HEK293 (cell line): ENCODE results near the gene CD69.
"Not testable (repeated sequence)": the region's sequence is repeated elsewhere in the genome, so short reads cannot be mapped to it uniquely, and the experiment has no call there.

ENCODE experiments used
- CTCF ChIA-PET: fragments of 350-600 bp; formaldehyde crosslinking; extraction: SDS; loops from one replicate; lab custom pipeline; 2021; ENCODE audit warnings: antibody characterized with exemption; lab: Yijun Ruan, JAX
- POLR2A ChIA-PET: fragments of 300-600 bp; formaldehyde crosslinking; extraction: SDS; loops from one replicate; lab custom pipeline; 2020; ENCODE audit warnings: antibody characterized with exemption, inconsistent platforms; lab: Yijun Ruan, JAX
- H3K27ac ChIP-seq: fragments of 200-500 bp; sonication (Bioruptor generic); 2 replicates; pipeline ENCODE4 v1.5.1; 2014; ENCODE audit warnings: low read depth, low read length, control low read depth, inconsistent platforms; ENCODE audit errors: extremely low read depth
- H3K36me3 ChIP-seq, 2 experiments: fragments of 200-500 bp in 1 of 2; sonication (Bioruptor generic) in 1 of 2; 1 replicate in 1 of 2; 2 replicates in 1 of 2; pipeline ENCODE4 v1.5.1; 2014 to 2017; ENCODE audit warnings: inconsistent platforms in 2 of 2, low read length in 2 of 2; ENCODE audit not compliant: control insufficient read depth in 2 of 2, insufficient read depth in 1 of 2
- H3K4me1 ChIP-seq: fragments of 200-500 bp; sonication (Bioruptor generic); 2 replicates; pipeline ENCODE4 v1.5.1; 2014; ENCODE audit warnings: mild to moderate bottlenecking, low read length, inconsistent platforms; ENCODE audit not compliant: control insufficient read depth, insufficient read depth
- H3K4me3 ChIP-seq: 2 replicates; pipeline ENCODE4 v1.5.1; 2011; ENCODE audit warnings: low read depth, mild to moderate bottlenecking, control low read depth, low read length, moderate library complexity
- H3K9me3 ChIP-seq: fragments of 200-500 bp; sonication (Bioruptor generic); 2 replicates; pipeline ENCODE4 v1.5.1; 2014; ENCODE audit warnings: low read depth, low read length, inconsistent platforms; ENCODE audit not compliant: control insufficient read depth, insufficient read depth
- HIC1 ChIP-seq: fragments of 450-650 bp; formaldehyde crosslinking; IDR thresholded peaks from 2 replicates; pipeline ENCODE4 v1.5.1; 2016; ENCODE audit warnings: missing biosample characterization, missing genetic modification characterization
- KLF17 ChIP-seq: fragments of 450-650 bp; formaldehyde crosslinking; IDR thresholded peaks from 2 replicates; pipeline ENCODE4 v1.5.1; 2016; ENCODE audit warnings: missing biosample characterization, missing genetic modification characterization
- RBAK ChIP-seq: fragments of 450-650 bp; formaldehyde crosslinking; IDR thresholded peaks from 2 replicates; pipeline ENCODE4 v1.5.1; 2016; ENCODE audit warnings: missing biosample characterization, missing genetic modification characterization
- ZBTB7A ChIP-seq: fragments of 450-650 bp; formaldehyde crosslinking; IDR thresholded peaks from 2 replicates; pipeline ENCODE4 v1.5.1; 2016; ENCODE audit warnings: low read depth, missing biosample characterization, missing genetic modification characterization
- ZBTB8A ChIP-seq: fragments of 450-650 bp; formaldehyde crosslinking; IDR thresholded peaks from 2 replicates; pipeline ENCODE4 v1.5.1; 2016; ENCODE audit warnings: missing biosample characterization, missing genetic modification characterization
- ZNF114 ChIP-seq: fragments of 450-650 bp; formaldehyde crosslinking; IDR thresholded peaks from 2 replicates; pipeline ENCODE4 v1.5.0; 2017; ENCODE audit warnings: missing biosample characterization, missing genetic modification characterization
- ZNF311 ChIP-seq: fragments of 450-650 bp; formaldehyde crosslinking; IDR thresholded peaks from 2 replicates; pipeline ENCODE4 v1.5.1; 2017; ENCODE audit warnings: missing biosample characterization, missing genetic modification characterization, borderline replicate concordance
- ZNF473 ChIP-seq: fragments of 450-650 bp; formaldehyde crosslinking; IDR thresholded peaks from 2 replicates; pipeline ENCODE4 v1.5.1; 2017; ENCODE audit warnings: missing biosample characterization, missing genetic modification characterization
- ZNF488 ChIP-seq: fragments of 450-650 bp; formaldehyde crosslinking; IDR thresholded peaks from 2 replicates; pipeline ENCODE4 v1.5.1; 2016; ENCODE audit warnings: missing biosample characterization, missing genetic modification characterization
- ZNF544 ChIP-seq: fragments of 450-650 bp; formaldehyde crosslinking; IDR thresholded peaks from 2 replicates; pipeline ENCODE4 v1.5.0; 2017; ENCODE audit warnings: missing biosample characterization, missing genetic modification characterization
- ZNF600 ChIP-seq: fragments of 450-650 bp; formaldehyde crosslinking; IDR thresholded peaks from 2 replicates; pipeline ENCODE4 v1.5.1; 2016; ENCODE audit warnings: missing biosample characterization, missing genetic modification characterization
- ZNF768 ChIP-seq: fragments of 450-650 bp; formaldehyde crosslinking; IDR thresholded peaks from 2 replicates; pipeline ENCODE4 v1.5.1; 2018; ENCODE audit warnings: missing biosample characterization, mild to moderate bottlenecking, missing genetic modification characterization
- ZNF830 ChIP-seq: fragments of 450-650 bp; IDR thresholded peaks from 2 replicates; pipeline ENCODE4 v1.5.0; 2018; ENCODE audit warnings: missing biosample characterization, missing genetic modification characterization, low read depth, mild to moderate bottlenecking, moderate library complexity
- ZXDB ChIP-seq: fragments of 450-650 bp; formaldehyde crosslinking; IDR thresholded peaks from 2 replicates; pipeline ENCODE4 v1.5.1; 2016; ENCODE audit warnings: missing biosample characterization, missing genetic modification characterization

Gene CD69

GRCh38 chr12:9717070-9717925 is 43.4 kb downstream of the CD69 start:
- ChIA-PET CTCF (interaction anchor here (1.1 to 3.0 kb wide), 3 partner anchors 9 to 83 kb away, joined by 3 to 11 read pairs (median 7); no protein-coding TSS in a partner anchor), POLR2A (no interaction called here)
- Histone ChIP-seq H3K9me3 (no peaks in the 10 kb centered on the region), H3K4me1 (no peaks in the 10 kb centered on the region), H3K36me3 (no peaks in the 10 kb centered on the region)
- no peak for TF ChIP-seq ZNF114 (tag by site-specific recombination)
- no peak for TF ChIP-seq ZNF600 (tag by site-specific recombination)
- no peak for TF ChIP-seq ZBTB7A (tag by site-specific recombination)
- no peak for TF ChIP-seq ZNF311 (tag by site-specific recombination)
- TF ChIP-seq RBAK: no peak
- no peak for TF ChIP-seq ZXDB (tag by site-specific recombination)
- TF ChIP-seq ZNF544 (tag by site-specific recombination): no peak
- no peak for TF ChIP-seq ZNF473
- no peak for TF ChIP-seq ZBTB8A (tag by site-specific recombination)
- TF ChIP-seq ZNF488 (tag by site-specific recombination): no peak
- TF ChIP-seq HIC1 (tag by site-specific recombination): no peak
- TF ChIP-seq ZNF768 (tag by site-specific recombination): no peak
- no peak for TF ChIP-seq KLF17 (tag by site-specific recombination)
- TF ChIP-seq, all 188 proteins: peak for 0
- Histone ChIP-seq H3K27ac (no peak overlapping the region), H3K4me3 (no peak overlapping the region)

GRCh38 chr12:9713032-9713558 is 47.6 kb downstream of the CD69 start:
- H3K27ac ChIP-seq, H3K9me3 ChIP-seq, H3K4me1 ChIP-seq, H3K4me3 ChIP-seq, POLR2A ChIA-PET, H3K36me3 ChIP-seq: not testable (repeated sequence)
- CTCF ChIA-PET: interaction anchor here (7.2 kb wide), 1 partner anchor 78 kb away, joined by 87 read pairs; no protein-coding TSS in a partner anchor

- CTCF ChIA-PET: interaction anchor here (0.6 to 7.2 kb wide), 6 partner anchors 24 to 252 kb away, joined by 3 to 87 read pairs (median 3); no protein-coding TSS in a partner anchor
Measured at GRCh38 chr12:9711664-9712063, 49.0 kb downstream of the CD69 start.

More at GRCh38 chr12:9711664-9712063, 49.0 kb downstream of the CD69 start:
- H3K27ac ChIP-seq: no peak overlapping the region
- POLR2A ChIA-PET: no interaction called here
- no peaks in the 10 kb centered on the region for H3K9me3 ChIP-seq
- H3K4me3 ChIP-seq: no peak overlapping the region
- H3K4me1 ChIP-seq: no peaks in the 10 kb centered on the region
- H3K36me3 ChIP-seq: no peaks in the 10 kb centered on the region
- TF ChIP-seq ZNF830 (tag by site-specific recombination): no peak
